Measurements from ENCODE around the gene ELF4.

The ELF4 gene

GRCh38 chrX:130047416-130047815, 62.9 kb downstream of the ELF4 start:
- DNase-seq (ENCODE audit: low spot score): no peak

- DNase-seq (ENCODE audit: low spot score): no peak
Measured at GRCh38 chrX:130039847-130040246, 70.5 kb downstream of the ELF4 start.

- no peak for DNase-seq (ENCODE audit: low spot score)
Measured at GRCh38 chrX:130034178-130034577, 76.1 kb downstream of the ELF4 start.

GRCh38 chrX:130032552-130032951, 77.7 kb downstream of the ELF4 start:
- no peak for DNase-seq (ENCODE audit: low spot score)

- DNase-seq (ENCODE audit: low spot score): no peak
Measured at GRCh38 chrX:130030826-130031225, 79.5 kb downstream of the ELF4 start.

- DNase-seq (ENCODE audit: low spot score): peak; percentile 47
Measured at GRCh38 chrX:130028196-130028595, 82.1 kb downstream of the ELF4 start.

GRCh38 chrX:130027569-130027968, 82.7 kb downstream of the ELF4 start:
- DNase-seq (ENCODE audit: low spot score): no peak

- DNase-seq (ENCODE audit: low spot score): no peak
Measured at GRCh38 chrX:130025256-130025655, 85.0 kb downstream of the ELF4 start.

- DNase-seq (ENCODE audit: low spot score): peak; percentile 83
Measured at GRCh38 chrX:130024127-130024526, 86.2 kb downstream of the ELF4 start.

GRCh38 chrX:130020661-130021324, 89.5 kb downstream of the ELF4 start:
- DNase-seq (ENCODE audit: low spot score): no peak

GRCh38 chrX:130018143-130018542, 92.2 kb downstream of the ELF4 start:
- DNase-seq (ENCODE audit: low spot score): no peak

GRCh38 chrX:130015181-130015580, 95.1 kb downstream of the ELF4 start:
- DNase-seq (ENCODE audit: low spot score): no peak

Data from AG08395 (cell line).